ENCODE measurements around the gene RFX6.

GRCh38 chr6:116974526-116975316 lies 97.7 kb downstream of the RFX6 start:
- TF ChIP-seq CTCF (IDR thresholded peaks at IDR 0.05 in 2 of 3, conservative IDR thresholded peaks at IDR 0.05 in 1 of 3; ENCODE audit: borderline replicate concordance in 1 of 3, insufficient read depth in 1 of 3, low read depth in 2 of 3, low read length in 2 of 3): no peak
- TF ChIP-seq JUND (IDR thresholded peaks at IDR 0.05): no peak
- TF ChIP-seq POLR2A (IDR thresholded peaks at IDR 0.05; ENCODE audit: borderline replicate concordance, extremely low read depth, insufficient read depth, insufficient read length): no peak
- no peak for TF ChIP-seq SIN3A (IDR thresholded peaks at IDR 0.05; ENCODE audit: low read depth)
- TF ChIP-seq POLR2AphosphoS5 (IDR thresholded peaks at IDR 0.05; ENCODE audit: low read depth, low read length): no peak
- TF ChIP-seq EGR1 (IDR thresholded peaks at IDR 0.05; ENCODE audit: low read depth): no peak

Data from HCT116 (cell line).